Measurements from ENCODE around the gene TMEM131L. TPM values are rescaled to one million over a fixed set of nuclear protein-coding genes. Genes with fewer than 3 reads are reported as not detected.
"Not testable (repeated sequence)": the region's sequence is repeated elsewhere in the genome, so short reads cannot be mapped to it uniquely, and the experiment has no call there.

TMEM131L gene
- total RNA-seq, 1 donor from 2014 or later = 18.9 TPM

DNA sequence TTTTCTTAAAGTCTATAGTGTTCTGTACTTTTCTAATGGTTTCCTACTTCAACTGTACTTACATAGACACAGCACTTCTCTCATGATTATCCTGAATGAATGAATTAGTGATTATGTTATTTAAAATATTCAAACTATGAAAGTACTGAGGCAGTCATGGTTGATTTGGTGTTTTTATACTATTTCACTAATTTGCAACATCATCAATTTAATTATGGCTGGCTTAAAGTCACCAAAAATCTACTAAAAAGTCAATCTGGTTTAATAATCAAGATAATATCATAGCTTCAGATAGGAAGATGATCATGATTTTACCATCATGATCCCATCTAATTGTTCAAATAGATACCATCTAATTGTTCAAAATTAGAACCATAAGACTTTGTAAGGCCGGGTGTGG lies 16.8 kb upstream of the TMEM131L start:
- TF ChIP-seq CTCF (IDR thresholded peaks at IDR 0.05; ENCODE audit: unreplicated experiment) = no peak
- no peak overlapping the region for H3K27ac Mint-ChIP-seq
- peaks cover 14% of the 10 kb centered on the region for H3K27me3 Mint-ChIP-seq
- no peak overlapping the region for H3K4me3 Mint-ChIP-seq (ENCODE audit: low read depth)
- H3K4me1 Mint-ChIP-seq (ENCODE audit: low read depth) = peaks cover 17% of the 10 kb centered on the region
- DNase-seq (ENCODE audit: low spot score, unreplicated experiment) = no peak
- no peaks in the 10 kb centered on the region for H3K9me3 Mint-ChIP-seq (ENCODE audit: low read depth)
- H3K36me3 Mint-ChIP-seq (ENCODE audit: insufficient read depth) = no peaks in the 10 kb centered on the region

DNA sequence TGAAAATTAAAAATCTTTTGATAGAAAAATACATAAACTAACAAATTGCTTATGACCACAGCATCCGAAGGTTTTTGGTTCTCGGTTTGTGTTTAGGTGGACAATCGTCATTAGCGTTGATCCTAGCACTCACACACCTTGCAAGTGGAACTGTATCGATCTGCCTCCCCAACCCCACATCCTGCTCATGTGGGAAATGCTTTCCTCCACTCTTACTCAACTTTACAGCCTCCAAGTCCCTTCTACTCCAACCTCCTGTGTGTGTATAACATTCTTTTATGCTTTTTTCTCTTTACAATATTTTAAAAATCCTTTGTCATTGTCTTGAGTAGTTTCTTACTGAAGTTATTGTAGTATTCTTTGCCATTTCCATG lies 15.6 kb upstream of the TMEM131L start:
- no peak overlapping the region for H3K4me3 Mint-ChIP-seq (ENCODE audit: low read depth)
- H3K9me3 Mint-ChIP-seq (ENCODE audit: low read depth) = no peaks in the 10 kb centered on the region
- peaks cover 14% of the 10 kb centered on the region for H3K27me3 Mint-ChIP-seq
- no peak for TF ChIP-seq CTCF (IDR thresholded peaks at IDR 0.05; ENCODE audit: unreplicated experiment)
- no peaks in the 10 kb centered on the region for H3K36me3 Mint-ChIP-seq (ENCODE audit: insufficient read depth)
- DNase-seq (ENCODE audit: low spot score, unreplicated experiment) = no peak
- H3K27ac Mint-ChIP-seq = no peak overlapping the region
- peaks cover 17% of the 10 kb centered on the region for H3K4me1 Mint-ChIP-seq (ENCODE audit: low read depth)

- Mint-ChIP-seq H3K4me1 (ENCODE audit: low read depth) (peaks cover 17% of the 10 kb centered on the region), H3K27me3 (peaks cover 14% of the 10 kb centered on the region)
- not testable (repeated sequence) for DNase-seq (ENCODE audit: low spot score, unreplicated experiment); H3K27ac Mint-ChIP-seq; H3K36me3 Mint-ChIP-seq (ENCODE audit: insufficient read depth); H3K4me3 Mint-ChIP-seq (ENCODE audit: low read depth); H3K9me3 Mint-ChIP-seq (ENCODE audit: low read depth)
These were observed 15.0 kb upstream of the TMEM131L start for GRCh38 chr4:153451145-153451544.

DNA sequence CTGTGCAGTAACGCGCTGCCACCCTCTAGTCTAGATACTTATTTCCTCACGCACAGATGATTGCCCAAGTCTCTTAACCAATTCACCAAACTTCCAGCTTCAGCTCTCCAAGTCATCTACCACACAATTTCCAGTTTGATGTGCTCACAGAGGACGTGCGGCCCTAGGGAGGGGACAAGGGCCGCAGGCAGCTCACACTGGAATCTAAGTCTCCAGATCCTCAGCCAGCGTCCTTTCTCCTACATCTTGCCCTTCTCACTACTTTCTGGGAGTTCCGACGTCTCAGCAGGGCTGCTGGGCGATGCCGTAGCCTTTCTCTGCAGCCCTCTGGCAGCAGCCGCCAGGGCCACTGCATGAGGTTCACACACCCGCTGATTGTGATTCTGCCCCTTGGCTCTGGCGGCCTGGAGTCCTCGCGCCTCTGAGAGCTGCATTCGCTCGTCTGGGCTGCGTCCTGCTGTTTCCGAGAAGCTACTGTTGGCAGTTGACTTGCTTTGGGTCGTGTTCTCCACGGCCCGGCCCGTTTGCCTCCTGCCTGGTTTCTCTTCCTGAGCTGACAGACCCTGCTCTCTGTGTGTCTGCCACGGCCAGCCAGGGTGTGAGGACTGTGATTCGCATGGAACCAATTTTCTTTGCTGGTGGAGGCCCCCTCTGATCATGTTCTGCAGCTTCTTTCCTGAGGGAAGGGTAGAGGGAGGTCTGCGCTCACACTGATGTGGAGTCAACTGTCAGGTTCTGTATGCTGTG lies 14.1 kb upstream of the TMEM131L start:
- no peak for TF ChIP-seq CTCF (IDR thresholded peaks at IDR 0.05; ENCODE audit: unreplicated experiment)
- peaks cover 14% of the 10 kb centered on the region for H3K27me3 Mint-ChIP-seq
- no peaks in the 10 kb centered on the region for H3K9me3 Mint-ChIP-seq (ENCODE audit: low read depth)
- H3K4me3 Mint-ChIP-seq (ENCODE audit: low read depth) = no peak overlapping the region
- no peak for DNase-seq (ENCODE audit: low spot score, unreplicated experiment)
- peaks cover 17% of the 10 kb centered on the region for H3K4me1 Mint-ChIP-seq (ENCODE audit: low read depth)
- no peaks in the 10 kb centered on the region for H3K36me3 Mint-ChIP-seq (ENCODE audit: insufficient read depth)
- no peak overlapping the region for H3K27ac Mint-ChIP-seq

GRCh38 chr4:153452658-153453378 lies 13.3 kb upstream of the TMEM131L start:
- H3K9me3 Mint-ChIP-seq (ENCODE audit: low read depth) = no peaks in the 10 kb centered on the region
- TF ChIP-seq CTCF (IDR thresholded peaks at IDR 0.05; ENCODE audit: unreplicated experiment) = no peak
- no peak for DNase-seq (ENCODE audit: low spot score, unreplicated experiment)
- H3K36me3 Mint-ChIP-seq (ENCODE audit: insufficient read depth) = no peaks in the 10 kb centered on the region
- H3K4me1 Mint-ChIP-seq (ENCODE audit: low read depth) = peaks cover 17% of the 10 kb centered on the region
- H3K4me3 Mint-ChIP-seq (ENCODE audit: low read depth) = no peak overlapping the region
- peaks cover 14% of the 10 kb centered on the region for H3K27me3 Mint-ChIP-seq
- no peak overlapping the region for H3K27ac Mint-ChIP-seq

Data from progenitor cell of endocrine pancreas (in vitro differentiated cells).